HG03095 (cell line): ENCODE results near the gene CPT1A.

Experiments used
- ATAC-seq: cut with Tn5 transposase; IDR thresholded peaks from one replicate; pipeline ENCODE4 v1.9.1; 2021; ENCODE audit warnings: moderate library complexity; ENCODE audit not compliant: unreplicated experiment

Gene CPT1A

DNA sequence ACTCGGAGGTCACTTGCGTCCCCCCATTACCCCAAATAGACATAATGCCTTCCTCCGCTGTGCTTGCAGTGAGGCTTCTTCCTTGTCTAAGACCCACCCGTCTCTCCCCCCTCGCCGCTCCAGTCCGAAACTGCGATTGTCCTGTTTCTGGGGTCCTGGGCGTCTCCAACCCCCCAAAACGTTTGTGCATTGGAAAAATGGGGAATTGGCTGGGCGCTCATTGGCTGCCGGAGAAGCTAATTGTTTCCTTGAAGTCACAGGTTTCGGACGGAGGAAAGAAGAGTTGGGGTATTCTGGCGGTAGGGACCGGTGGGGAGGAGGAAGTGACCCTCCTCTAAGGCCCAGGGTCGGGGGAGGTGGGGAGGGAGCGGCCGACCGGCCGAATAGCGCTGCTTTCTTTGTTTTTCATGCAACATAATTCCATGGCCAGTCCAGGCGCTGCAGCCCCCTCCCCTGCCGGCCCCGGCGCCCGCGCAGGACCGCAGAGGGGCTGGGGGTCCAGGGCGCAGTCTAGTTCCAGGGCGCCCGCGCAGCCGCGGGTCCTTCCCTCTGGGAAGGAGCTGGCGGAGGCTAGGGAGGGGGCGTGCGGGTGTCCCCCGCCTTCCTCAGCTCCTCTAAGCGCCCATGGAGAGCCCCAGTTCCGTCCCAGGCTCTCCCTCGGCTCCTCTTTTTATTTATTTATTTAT is 12.7 kb upstream of the CPT1A start:
- no peak for ATAC-seq

DNA sequence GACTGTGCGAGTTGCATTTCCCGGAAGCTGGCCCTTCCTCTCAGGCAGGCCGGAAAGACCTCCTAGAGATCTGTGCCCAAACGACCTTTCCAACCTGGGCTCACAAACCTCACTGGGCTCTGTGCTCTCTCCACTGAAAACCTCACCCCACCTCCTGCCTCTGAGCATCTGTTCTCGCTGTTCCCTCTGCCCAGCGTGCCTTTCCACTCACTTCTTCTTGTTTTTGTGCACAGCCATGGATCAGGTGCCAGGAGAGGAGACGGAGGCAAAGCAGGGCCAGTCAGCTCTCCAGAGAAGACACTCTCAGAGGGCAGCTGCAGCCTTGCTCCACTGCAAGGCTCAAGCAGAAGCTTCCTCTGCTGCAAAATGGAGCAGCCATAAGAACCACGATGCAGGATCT is 10.9 kb upstream of the CPT1A start:
- ATAC-seq, result no peak

GRCh38 chr11:68848429-68848828 is 6.7 kb upstream of the CPT1A start:
- no peak for ATAC-seq

GRCh38 chr11:68847395-68847794 is 5.7 kb upstream of the CPT1A start:
- ATAC-seq, result no peak

DNA sequence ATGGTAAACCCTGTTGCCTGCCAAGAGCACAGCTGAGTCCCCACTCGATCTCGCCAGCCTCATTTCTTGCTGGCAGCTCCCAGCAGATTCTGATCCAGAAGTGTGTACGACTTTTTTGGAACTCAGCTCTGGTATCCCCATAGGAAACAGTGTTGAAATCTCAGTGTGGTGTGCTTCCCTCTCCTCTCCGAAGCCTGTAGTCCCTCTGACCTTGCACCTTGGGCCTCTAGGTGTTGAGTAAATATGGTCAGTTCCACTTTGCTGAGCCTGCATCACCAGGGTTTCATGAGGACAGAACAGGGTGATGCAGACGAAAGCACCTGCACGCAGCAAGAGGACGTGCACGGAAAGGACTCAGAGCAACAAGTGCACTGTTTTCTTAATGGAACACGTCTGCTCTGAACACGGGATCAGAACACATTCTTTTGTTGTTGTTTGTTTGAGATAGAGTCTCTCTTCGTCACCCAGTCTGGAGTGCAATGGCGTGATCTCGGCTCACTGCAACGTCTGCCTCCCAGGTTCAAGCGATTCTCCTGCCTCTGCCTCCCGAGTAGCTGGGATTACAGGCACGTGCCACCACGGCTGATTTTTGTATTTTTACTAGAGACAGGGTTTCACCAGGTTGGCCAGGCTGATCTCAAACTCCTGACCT is 3.8 kb upstream of the CPT1A start:
- no peak for ATAC-seq

- ATAC-seq, result no peak
These were observed 3.1 kb upstream of the CPT1A start for GRCh38 chr11:68844801-68845200.

DNA sequence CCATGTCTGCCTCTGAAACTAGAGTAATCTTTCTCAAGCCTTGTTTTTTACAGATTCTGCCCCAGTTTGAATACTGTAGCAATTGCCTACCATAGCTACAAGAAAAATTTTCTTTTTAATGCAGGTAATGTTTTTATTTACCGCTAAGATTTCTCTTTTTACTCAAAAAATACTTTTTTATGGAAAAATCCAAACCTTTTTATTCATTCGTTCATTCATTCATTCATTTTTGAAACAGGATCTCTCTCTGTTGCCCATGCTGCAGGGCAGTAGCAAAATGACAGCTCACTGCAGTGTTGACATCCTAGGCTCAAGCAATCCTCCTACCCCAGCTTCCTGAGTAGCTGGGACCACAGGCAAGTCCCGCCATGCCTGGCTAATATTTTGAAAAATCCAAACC is 2.7 kb upstream of the CPT1A start:
- no peak for ATAC-seq

DNA sequence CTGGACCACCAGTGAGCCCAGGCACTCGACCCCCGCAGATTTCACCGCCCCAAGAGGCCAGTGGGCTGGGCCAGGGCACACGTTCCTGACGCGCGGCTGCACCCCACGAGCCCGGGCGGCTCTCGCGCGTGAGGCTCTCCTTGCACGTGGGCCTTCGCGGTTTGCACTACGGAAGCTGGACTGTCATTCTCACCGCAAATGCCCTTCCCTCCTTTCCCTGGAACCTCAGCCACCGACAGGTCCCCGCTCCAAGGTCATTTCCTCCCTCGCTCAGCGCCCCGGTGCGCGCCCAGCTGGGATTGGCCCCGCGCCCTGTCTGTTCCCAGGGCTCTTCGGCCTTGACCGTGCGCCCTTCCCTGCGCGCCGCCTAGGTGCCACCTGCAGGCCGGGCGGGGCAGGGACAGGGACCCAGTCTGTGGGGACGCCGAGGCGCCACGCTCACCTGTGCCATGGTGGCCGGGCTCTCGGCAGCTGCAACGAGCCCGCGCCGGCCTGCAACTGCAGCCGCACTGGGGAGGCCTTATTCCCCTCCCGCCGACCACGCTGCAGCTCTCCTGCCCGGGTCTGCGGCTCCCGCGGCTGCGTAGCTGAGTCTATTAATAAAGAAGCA is 2.1 kb upstream of the CPT1A start:
- no peak for ATAC-seq

DNA sequence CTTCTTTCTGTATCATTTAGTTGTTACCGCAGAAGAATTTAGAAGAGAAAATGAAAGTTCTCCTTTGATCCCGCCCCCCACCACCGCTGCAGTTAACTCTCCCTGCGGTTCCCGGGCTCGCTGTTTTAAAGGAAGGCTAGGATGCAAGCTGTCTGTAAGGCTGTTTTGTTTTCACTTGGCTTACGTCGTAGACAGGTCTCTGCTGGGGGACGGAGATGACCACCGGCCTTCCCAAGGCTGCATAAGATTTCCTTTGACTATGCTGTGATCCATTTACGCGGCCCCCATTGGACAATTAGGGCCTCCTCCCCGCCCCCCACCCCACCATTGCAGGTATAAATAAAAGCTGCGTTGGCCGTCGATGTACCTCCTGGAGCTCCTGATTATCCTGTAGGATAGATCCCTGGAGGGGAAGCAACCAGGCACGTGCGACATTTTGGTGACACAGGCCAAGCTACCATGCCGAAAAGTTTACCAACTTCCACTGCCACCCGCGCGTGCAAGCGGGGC is 1.4 kb upstream of the CPT1A start:
- ATAC-seq, result no peak

GRCh38 chr11:68842427-68843051 is 823 bp upstream of the CPT1A start:
- ATAC-seq, result no peak

- ATAC-seq, result no peak
These were observed 759 bp downstream of the CPT1A start for GRCh38 chr11:68840661-68841653.

DNA sequence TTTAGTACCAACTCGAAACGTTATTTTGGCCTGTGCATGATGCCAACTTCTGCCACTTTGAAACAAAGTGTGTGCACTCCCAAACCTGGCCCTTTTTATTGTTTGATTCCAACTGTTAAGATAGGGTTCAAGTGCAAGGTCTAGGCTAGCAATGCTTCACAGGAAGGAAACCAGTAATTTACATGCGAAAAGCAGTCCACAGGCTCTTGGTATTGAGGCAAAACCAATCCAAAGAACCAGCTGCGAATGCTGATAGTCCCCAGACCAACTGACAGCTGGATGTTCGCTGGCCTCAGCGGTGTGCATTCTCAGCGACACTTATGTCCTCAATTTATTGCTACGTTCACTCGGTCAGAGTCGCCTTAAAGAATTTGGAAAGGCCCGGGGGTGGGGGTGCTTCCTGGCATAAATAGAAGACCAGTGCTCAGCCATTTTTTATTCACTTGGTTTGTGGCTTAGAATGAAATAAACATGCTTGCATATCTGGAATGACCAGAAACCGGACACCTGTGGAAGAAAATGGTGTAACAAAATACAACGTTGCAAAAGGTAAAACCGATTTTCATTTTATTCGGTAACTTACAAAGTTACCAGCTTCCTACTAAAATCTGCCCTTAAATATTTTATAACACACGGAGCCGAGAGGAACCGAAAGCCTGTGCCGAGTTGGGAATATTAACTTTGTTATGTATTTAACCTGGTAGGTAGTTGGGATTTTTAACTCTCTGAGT is 1.6 kb downstream of the CPT1A start:
- no peak for ATAC-seq

DNA sequence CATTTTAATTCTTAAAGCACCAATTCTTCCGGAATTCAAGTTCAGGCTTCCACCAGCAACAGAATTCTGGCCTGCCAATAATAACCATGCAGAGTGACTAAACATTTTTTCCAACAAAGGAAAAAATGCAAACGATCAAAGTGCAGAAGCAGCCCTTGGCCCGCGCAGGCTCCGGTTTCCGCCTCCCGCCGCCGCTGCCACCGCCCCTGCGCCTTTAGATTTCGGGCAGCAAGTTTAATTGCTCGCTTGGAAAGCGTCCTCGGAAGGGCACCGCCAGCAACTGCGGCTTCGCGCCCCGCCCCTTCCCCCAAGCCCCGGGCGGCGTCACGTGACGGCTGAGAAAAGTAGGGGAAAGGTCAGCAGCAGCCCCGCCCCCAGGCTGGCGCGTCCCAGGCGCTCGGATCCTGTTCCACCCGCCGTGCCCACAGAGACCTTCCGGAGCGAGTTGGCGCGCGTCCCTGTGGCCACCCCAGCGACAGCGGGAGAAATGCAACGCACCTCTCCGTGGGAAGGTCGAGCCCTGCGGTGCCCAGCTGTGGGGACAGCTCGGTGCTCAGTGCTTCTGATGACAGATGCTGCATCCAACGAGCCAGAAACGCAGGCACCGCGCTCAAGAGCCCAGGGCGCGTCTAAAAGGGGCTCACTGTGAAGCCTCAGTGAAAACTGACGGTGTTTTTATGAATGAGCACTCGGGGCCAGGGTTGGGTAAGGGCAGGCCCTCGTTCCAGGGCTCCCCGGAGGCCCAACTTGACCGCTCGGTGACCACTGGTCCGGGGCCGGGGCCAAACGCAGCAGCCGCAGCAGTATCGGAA is 2.5 kb downstream of the CPT1A start:
- ATAC-seq, result no peak

- no peak for ATAC-seq
These were observed 3.1 kb downstream of the CPT1A start for GRCh38 chr11:68838572-68838964.

DNA sequence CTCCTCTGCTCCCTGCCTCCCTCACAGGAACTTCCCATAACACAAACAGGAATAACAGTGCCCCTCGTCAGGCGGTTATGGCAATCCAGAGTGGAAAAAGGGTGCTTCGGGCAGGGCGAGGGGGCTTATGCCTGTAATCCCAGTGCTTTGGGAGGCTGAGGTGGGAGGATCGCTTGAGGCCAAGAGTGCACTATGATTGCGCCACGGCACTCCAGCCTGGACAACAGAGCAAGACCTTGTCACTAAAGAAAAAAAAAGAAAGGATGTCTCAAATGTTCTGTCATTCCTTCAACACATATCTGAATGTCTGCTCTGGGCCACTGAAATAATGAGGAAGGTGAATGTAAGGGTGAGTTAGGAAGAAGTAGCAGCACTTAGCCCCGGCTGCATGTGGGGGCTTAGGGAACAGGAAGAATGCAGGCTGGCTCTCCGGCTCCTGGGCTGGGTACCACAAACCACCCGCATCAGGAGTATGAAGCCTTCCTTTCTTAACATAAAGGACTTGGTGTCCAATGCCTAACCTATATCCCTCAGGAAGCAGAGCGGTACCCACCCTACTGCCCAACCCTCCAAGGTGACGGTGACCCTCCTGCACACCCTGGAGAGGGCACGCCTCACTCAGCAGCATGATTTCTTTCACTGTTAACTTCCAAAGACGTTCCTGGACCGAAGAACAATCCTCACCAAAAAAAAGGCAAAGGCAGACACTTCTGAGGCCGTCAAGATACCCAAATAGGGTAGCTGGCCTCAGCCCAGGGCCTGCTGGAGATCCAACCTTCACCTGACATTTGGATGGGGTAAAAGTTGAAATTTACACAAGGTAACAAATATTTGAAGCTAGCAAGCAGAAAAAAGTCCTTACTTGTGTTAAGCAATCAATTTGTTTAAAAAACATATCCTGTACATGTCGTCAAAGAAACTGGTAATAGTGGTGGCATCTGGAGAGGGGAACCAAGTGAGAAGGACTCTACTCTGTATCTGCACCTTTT is 3.8 kb downstream of the CPT1A start:
- ATAC-seq, result no peak

DNA sequence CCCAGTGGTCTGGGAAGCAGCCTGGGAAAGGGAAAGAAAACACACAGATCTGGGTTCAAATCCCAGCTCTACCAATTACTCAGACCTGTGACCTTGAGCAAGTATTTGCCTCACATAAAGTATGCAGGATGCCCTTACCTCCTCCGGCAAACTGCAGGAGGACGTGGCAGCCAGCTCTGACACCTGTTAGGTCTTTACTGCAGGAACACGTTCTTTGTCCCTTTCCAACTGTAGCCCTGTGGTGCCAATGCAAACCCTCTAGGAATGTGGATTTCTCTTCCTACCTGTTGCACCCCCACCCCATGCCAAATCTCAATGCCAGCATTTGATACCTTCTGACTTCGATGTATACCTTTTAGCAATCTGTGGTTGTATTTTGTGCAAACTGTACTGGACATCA is 6.0 kb downstream of the CPT1A start:
- ATAC-seq, result no peak

GRCh38 chr11:68835328-68835727 is 6.4 kb downstream of the CPT1A start:
- no peak for ATAC-seq
